Measurements from ENCODE around the gene FOXI3. TPM values are rescaled to one million over a fixed set of nuclear protein-coding genes. Genes with fewer than 3 reads are reported as not detected.

Gene FOXI3
- total and polyA plus RNA-seq, 2 experiments from 2014 or later, result not detected

DNA sequence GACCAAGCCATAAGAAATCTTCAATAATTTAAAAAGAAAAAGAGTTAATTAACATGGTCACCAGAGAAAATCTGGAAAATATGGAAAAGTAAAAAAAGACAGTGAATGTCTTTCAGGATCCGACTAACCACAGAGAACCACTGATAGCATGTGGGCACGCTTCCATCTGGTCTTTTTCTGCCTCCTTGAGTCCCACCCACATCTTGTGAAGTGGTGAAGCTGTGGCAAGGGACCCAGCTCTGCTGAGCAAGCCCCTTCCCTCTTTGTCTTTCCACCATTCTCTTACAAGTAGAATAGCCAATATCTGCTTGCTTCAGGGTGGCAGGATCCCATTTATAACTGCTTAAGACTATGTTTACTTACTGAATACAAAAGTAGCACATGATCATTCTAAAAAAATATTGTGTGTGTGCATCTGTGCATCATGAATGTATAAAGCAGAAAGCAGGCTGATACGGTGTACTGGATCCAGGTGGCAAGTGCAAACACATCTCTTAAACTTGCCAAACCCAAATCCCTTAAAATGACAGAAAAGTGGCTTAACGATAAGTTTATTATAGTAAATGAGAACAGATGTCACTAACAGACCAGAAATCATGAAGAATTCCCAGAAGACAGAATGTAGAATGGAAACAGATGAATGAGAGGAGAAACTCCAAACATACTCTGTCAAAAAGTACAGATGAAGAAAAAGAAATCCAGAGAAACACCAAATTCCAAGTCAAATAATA, 52.3 kb downstream of the FOXI3 start:
- Histone ChIP-seq H3K36me3 (no peaks in the 10 kb centered on the region), H3K27ac (no peak overlapping the region), H3K9me3 (ENCODE audit: low read depth) (no peaks in the 10 kb centered on the region), H3K4me3 (no peak overlapping the region), H3K4me1 (ENCODE audit: low read depth) (no peaks in the 10 kb centered on the region), H3K27me3 (no peaks in the 10 kb centered on the region)
- TF ChIP-seq, protein P1, sequence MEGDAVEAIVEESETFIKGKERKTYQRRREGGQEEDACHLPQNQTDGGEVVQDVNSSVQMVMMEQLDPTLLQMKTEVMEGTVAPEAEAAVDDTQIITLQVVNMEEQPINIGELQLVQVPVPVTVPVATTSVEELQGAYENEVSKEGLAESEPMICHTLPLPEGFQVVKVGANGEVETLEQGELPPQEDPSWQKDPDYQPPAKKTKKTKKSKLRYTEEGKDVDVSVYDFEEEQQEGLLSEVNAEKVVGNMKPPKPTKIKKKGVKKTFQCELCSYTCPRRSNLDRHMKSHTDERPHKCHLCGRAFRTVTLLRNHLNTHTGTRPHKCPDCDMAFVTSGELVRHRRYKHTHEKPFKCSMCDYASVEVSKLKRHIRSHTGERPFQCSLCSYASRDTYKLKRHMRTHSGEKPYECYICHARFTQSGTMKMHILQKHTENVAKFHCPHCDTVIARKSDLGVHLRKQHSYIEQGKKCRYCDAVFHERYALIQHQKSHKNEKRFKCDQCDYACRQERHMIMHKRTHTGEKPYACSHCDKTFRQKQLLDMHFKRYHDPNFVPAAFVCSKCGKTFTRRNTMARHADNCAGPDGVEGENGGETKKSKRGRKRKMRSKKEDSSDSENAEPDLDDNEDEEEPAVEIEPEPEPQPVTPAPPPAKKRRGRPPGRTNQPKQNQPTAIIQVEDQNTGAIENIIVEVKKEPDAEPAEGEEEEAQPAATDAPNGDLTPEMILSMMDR (IDR thresholded peaks at IDR 0.05; ENCODE audit: low read depth, low read length), result no peak
- no peak for DNase-seq (ENCODE audit: low read depth in 1 of 2, low spot score in 1 of 2)

DNA sequence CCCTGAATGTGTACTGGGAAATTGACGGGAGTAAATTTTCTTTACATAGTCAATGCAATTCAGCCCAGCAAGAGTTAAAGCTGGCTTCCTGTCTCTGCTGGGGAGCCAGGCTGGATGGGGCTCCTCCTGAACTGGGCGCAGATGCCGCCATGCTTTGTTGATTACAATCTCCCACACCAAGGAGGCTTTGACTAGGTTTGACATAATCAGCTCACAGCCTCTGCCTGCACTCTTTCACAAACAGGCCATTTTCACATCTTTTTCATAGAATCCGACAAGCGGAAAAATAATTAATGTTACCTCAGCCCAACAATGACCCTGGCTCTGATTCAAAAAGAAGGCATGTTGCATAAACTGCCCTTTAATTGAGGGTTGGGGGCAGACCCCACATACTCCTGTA, 54.3 kb downstream of the FOXI3 start:
- no peaks in the 10 kb centered on the region for H3K36me3 ChIP-seq
- DNase-seq (ENCODE audit: low read depth in 1 of 2, low spot score in 1 of 2), result no peak
- no peaks in the 10 kb centered on the region for H3K27me3 ChIP-seq
- H3K9me3 ChIP-seq (ENCODE audit: low read depth), result no peaks in the 10 kb centered on the region
- H3K4me3 ChIP-seq, result no peak overlapping the region
- H3K27ac ChIP-seq, result no peak overlapping the region
- TF ChIP-seq, protein P1 (IDR thresholded peaks at IDR 0.05; ENCODE audit: low read depth, low read length), result no peak
- H3K4me1 ChIP-seq (ENCODE audit: low read depth), result no peaks in the 10 kb centered on the region

Other genes with a start within 250 kb of the FOXI3 start
- 9.0 and 14.1 TPM in 2 replicates for gene EIF2AK3, start 174.8 kb upstream of the FOXI3 start, total RNA-seq
- gene EIF2AK3, start 174.8 kb upstream of the FOXI3 start, polyA plus RNA-seq, result 6.4 and 8.1 TPM in 2 replicates
- gene RPIA, start 239.0 kb upstream of the FOXI3 start, total RNA-seq, result 6.4 and 8.8 TPM in 2 replicates
- gene RPIA, start 239.0 kb upstream of the FOXI3 start, polyA plus RNA-seq, result 19.5 and 19.9 TPM in 2 replicates

Data from cardiac muscle cell (in vitro differentiated cells and primary cell).